Measurements from ENCODE around the gene FRZB.

FRZB gene

GRCh38 chr2:182826496-182826895, 39.9 kb downstream of the FRZB start:
- Histone ChIP-seq H3K9me3 (no peaks in the 10 kb centered on the region), H3K4me3 (ENCODE audit: low read depth, low read length) (no peak overlapping the region), H3K36me3 (no peaks in the 10 kb centered on the region), H3K27me3 (no peaks in the 10 kb centered on the region), H3K4me1 (no peaks in the 10 kb centered on the region)
- no peak for DNase-seq
- TF ChIP-seq CTCF (IDR thresholded peaks at IDR 0.05; ENCODE audit: low read depth, low read length): no peak

GRCh38 chr2:182826064-182826463, 40.4 kb downstream of the FRZB start:
- Histone ChIP-seq H3K9me3 (no peaks in the 10 kb centered on the region), H3K4me3 (ENCODE audit: low read depth, low read length) (no peak overlapping the region), H3K4me1 (no peaks in the 10 kb centered on the region), H3K36me3 (no peaks in the 10 kb centered on the region), H3K27me3 (no peaks in the 10 kb centered on the region)
- no peak for TF ChIP-seq CTCF (IDR thresholded peaks at IDR 0.05; ENCODE audit: low read depth, low read length)
- DNase-seq: no peak

DNA sequence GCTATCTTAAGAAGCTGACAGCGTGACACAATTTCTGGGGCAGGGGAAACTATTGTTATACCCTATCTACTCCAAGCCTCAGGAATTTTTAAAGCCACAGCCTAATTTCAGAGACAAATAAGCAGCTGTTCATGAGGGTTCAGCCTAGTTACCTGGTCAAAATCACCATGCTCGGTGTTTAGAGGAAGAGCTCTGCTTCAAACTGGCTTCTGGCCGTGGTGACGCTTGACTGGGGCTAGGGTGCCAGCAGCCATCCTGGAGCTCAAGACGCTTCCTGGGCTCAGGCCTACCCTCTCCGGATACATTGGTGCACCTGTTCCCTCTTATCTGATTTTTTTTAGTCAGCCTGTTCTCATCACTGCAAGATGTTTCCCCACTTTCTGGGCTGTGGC, 41.7 kb downstream of the FRZB start:
- TF ChIP-seq CTCF (IDR thresholded peaks at IDR 0.05; ENCODE audit: low read depth, low read length): no peak
- Histone ChIP-seq H3K4me3 (ENCODE audit: low read depth, low read length) (no peak overlapping the region), H3K4me1 (no peaks in the 10 kb centered on the region), H3K36me3 (no peaks in the 10 kb centered on the region), H3K9me3 (no peaks in the 10 kb centered on the region), H3K27me3 (no peaks in the 10 kb centered on the region)
- DNase-seq: no peak

- Histone ChIP-seq H3K36me3 (no peaks in the 10 kb centered on the region), H3K9me3 (no peaks in the 10 kb centered on the region), H3K4me3 (ENCODE audit: low read depth, low read length) (no peak overlapping the region), H3K27me3 (no peaks in the 10 kb centered on the region), H3K4me1 (no peaks in the 10 kb centered on the region)
- no peak for TF ChIP-seq CTCF (IDR thresholded peaks at IDR 0.05; ENCODE audit: low read depth, low read length)
- no peak for DNase-seq
Observed at GRCh38 chr2:182824056-182824766, 42.2 kb downstream of the FRZB start.

GRCh38 chr2:182822733-182823132, 43.7 kb downstream of the FRZB start:
- Histone ChIP-seq H3K4me3 (ENCODE audit: low read depth, low read length) (no peak overlapping the region), H3K4me1 (no peaks in the 10 kb centered on the region), H3K36me3 (no peaks in the 10 kb centered on the region), H3K9me3 (no peaks in the 10 kb centered on the region), H3K27me3 (no peaks in the 10 kb centered on the region)
- no peak for DNase-seq
- no peak for TF ChIP-seq CTCF (IDR thresholded peaks at IDR 0.05; ENCODE audit: low read depth, low read length)

DNA sequence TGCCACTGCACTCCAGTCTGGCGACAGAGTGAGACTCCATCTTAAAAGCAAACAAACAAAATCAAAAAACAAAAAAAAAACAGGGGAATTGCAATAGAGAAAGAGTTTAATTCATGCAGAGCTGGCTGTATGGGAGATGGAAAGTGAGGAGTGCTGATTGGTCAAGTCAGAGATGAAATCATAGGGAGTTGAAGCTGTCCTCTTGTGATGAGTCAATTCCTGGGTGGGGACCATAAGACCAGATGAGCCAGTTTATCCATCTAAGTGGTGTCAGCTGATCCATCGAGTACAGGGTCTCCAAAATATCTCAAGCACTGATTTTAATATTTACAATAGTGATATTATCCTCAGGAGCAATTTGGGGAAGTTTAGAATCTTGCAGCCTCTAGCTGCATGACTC, 45.3 kb downstream of the FRZB start:
- DNase-seq: no peak
- Histone ChIP-seq H3K36me3 (no peaks in the 10 kb centered on the region), H3K4me3 (ENCODE audit: low read depth, low read length) (no peak overlapping the region), H3K4me1 (no peaks in the 10 kb centered on the region), H3K27me3 (no peaks in the 10 kb centered on the region), H3K9me3 (no peaks in the 10 kb centered on the region)
- TF ChIP-seq CTCF (IDR thresholded peaks at IDR 0.05; ENCODE audit: low read depth, low read length): no peak
